H1 (cell line): ENCODE measurements around the gene TTC33. TPM values are rescaled to one million over a fixed set of nuclear protein-coding genes. Genes with fewer than 3 reads are reported as not detected.

Experiments used
- CTCF ChIA-PET: fragments of 300-600 bp; sonication (Branson Sonifier 250); formaldehyde crosslinking; loops from one replicate; lab custom pipeline; 2021; ENCODE audit not compliant: partially characterized antibody; lab: Charles Lee
- POLR2A ChIA-PET: fragments of 300-600 bp; sonication (Branson Sonifier 250); formaldehyde crosslinking; loops from one replicate; lab custom pipeline; 2021; ENCODE audit warnings: inconsistent platforms; ENCODE audit not compliant: partially characterized antibody; lab: Charles Lee
- DNase-seq, 2 experiments: peaks; one replicate each; pipeline versions ENCODE4 v3.0.0 to v3.0.0-alpha.2; 2010 to 2022; ENCODE audit warnings: low spot score in 2 of 2, low read depth in 1 of 2, mixed read lengths in 1 of 2
- FAIRE-seq: peaks from 2 replicates; lab custom pipeline; 2011; peaks lifted over from hg19 to GRCh38; lab: Jason Lieb, UNC
- H2AFZ ChIP-seq: 2 replicates; pipeline ENCODE4 v1.8.1; 2012; ENCODE audit warnings: low read length, inconsistent platforms
- H2AK5ac ChIP-seq: 2 replicates; pipeline ENCODE4 v1.6.1; 2013; ENCODE audit warnings: low read depth, low read length
- H2BK120ac ChIP-seq: replicated peaks from 2 replicates; pipeline ENCODE3; 2013; ENCODE audit warnings: low read depth, low read length, inconsistent platforms
- H2BK12ac ChIP-seq: 2 replicates; pipeline ENCODE4 v1.6.1; 2013; ENCODE audit warnings: low read depth, low read length
- H2BK15ac ChIP-seq: 2 replicates; pipeline ENCODE4 v1.6.1; 2013; ENCODE audit warnings: low read length
- H2BK20ac ChIP-seq: 2 replicates; pipeline ENCODE4 v1.6.1; 2013; ENCODE audit warnings: low read length
- H2BK5ac ChIP-seq: 2 replicates; pipeline ENCODE4 v1.6.1; 2013; ENCODE audit warnings: low read depth, low read length
- H3K14ac ChIP-seq: 2 replicates; pipeline ENCODE4 v1.6.1; 2013; ENCODE audit warnings: inconsistent platforms; ENCODE audit not compliant: insufficient read length
- H3K18ac ChIP-seq: 2 replicates; pipeline ENCODE4 v1.6.1; 2013; ENCODE audit warnings: low read length; ENCODE audit errors: extremely low read depth
- H3K23ac ChIP-seq: 2 replicates; pipeline ENCODE4 v1.6.1; 2013; ENCODE audit warnings: inconsistent platforms; ENCODE audit not compliant: insufficient read length
- H3K23me2 ChIP-seq: 2 replicates; pipeline ENCODE4 v1.6.1; 2013; ENCODE audit warnings: low read depth, low read length
- H3K27ac ChIP-seq: 2 replicates; pipeline ENCODE4 v1.6.1; 2011; ENCODE audit warnings: low read depth, low read length, inconsistent platforms
- H3K27me3 ChIP-seq, 4 experiments: replicated peaks in 1 of 4; 1 replicate in 1 of 4; 2 replicates in 3 of 4; pipeline versions ENCODE4 v1.6.1 to v1.8.1; 2011 to 2013; ENCODE audit warnings: low read length in 3 of 4, mild to moderate bottlenecking in 3 of 4, inconsistent platforms in 2 of 4, mixed read lengths in 2 of 4, moderate library complexity in 1 of 4; ENCODE audit not compliant: control insufficient read depth in 3 of 4, insufficient read depth in 3 of 4; ENCODE audit errors: extremely low read depth in 1 of 4
- H3K36me3 ChIP-seq, 4 experiments: 2 replicates each; pipeline versions ENCODE4 v1.6.1 to v1.8.1; 2011 to 2013; ENCODE audit warnings: mild to moderate bottlenecking in 4 of 4, low read length in 3 of 4, moderate library complexity in 2 of 4, control low read depth in 1 of 4, inconsistent platforms in 1 of 4; ENCODE audit not compliant: insufficient read depth in 4 of 4, control insufficient read depth in 2 of 4
- H3K4ac ChIP-seq: replicated peaks from 2 replicates; pipeline ENCODE3; 2013; ENCODE audit warnings: low read length, low read depth, mixed read lengths, inconsistent platforms; ENCODE audit not compliant: insufficient read length
- H3K4me1 ChIP-seq, 4 experiments: replicated peaks in 1 of 4; 1 replicate in 1 of 4; 2 replicates in 3 of 4; pipeline versions ENCODE4 v1.6.1 to v1.8.1; 2011 to 2013; ENCODE audit warnings: low read length in 3 of 4, inconsistent platforms in 2 of 4, mixed read lengths in 1 of 4; ENCODE audit not compliant: insufficient read depth in 4 of 4, control insufficient read depth in 3 of 4
- H3K4me2 ChIP-seq, 2 experiments: 2 replicates each; pipeline versions ENCODE4 v1.6.1 to v1.8.1; 2011 to 2013; ENCODE audit warnings: low read depth in 2 of 2, low read length in 2 of 2, control low read depth in 1 of 2, inconsistent platforms in 1 of 2, mild to moderate bottlenecking in 1 of 2; ENCODE audit not compliant: insufficient read depth in 1 of 2
- H3K4me3 ChIP-seq, 4 experiments: fragments of 200-600, 300-600 bp in 1 of 4; sonication (generic), shearing (Covaris generic), sonication (Bioruptor Twin) in 1 of 4; 2 replicates each; pipeline versions ENCODE4 v1.5.1 to v1.8.1; 2011 to 2016; ENCODE audit warnings: low read length in 4 of 4, low read depth in 3 of 4, control low read depth in 2 of 4, inconsistent platforms in 2 of 4, mild to moderate bottlenecking in 2 of 4, mixed read lengths in 1 of 4, moderate library complexity in 1 of 4; ENCODE audit not compliant: insufficient read depth in 2 of 4; ENCODE audit errors: extremely low read depth in 1 of 4
- H3K56ac ChIP-seq: replicated peaks from 2 replicates; pipeline ENCODE3; 2013; ENCODE audit warnings: low read depth, mild to moderate bottlenecking, mixed read lengths, low read length, inconsistent platforms; ENCODE audit not compliant: insufficient read length
- H3K79me1 ChIP-seq: 2 replicates; pipeline ENCODE4 v1.6.1; 2013; ENCODE audit warnings: low read depth, low read length, control low read depth
- H3K79me2 ChIP-seq, 2 experiments: 2 replicates each; pipeline versions ENCODE4 v1.6.1 to v1.8.1; 2012 to 2013; ENCODE audit warnings: low read length in 2 of 2, mild to moderate bottlenecking in 2 of 2, inconsistent platforms in 1 of 2; ENCODE audit not compliant: insufficient read depth in 2 of 2, control insufficient read depth in 1 of 2
- H3K9ac ChIP-seq, 4 experiments: replicated peaks in 1 of 4; 1 replicate in 1 of 4; 2 replicates in 3 of 4; pipeline versions ENCODE4 v1.6.1 to v1.8.1; 2011 to 2013; ENCODE audit warnings: low read depth in 3 of 4, low read length in 3 of 4, control low read depth in 2 of 4, mild to moderate bottlenecking in 2 of 4, moderate library complexity in 2 of 4, inconsistent platforms in 1 of 4; ENCODE audit errors: extremely low read depth in 1 of 4
- H3K9me3 ChIP-seq, 2 experiments: 2 replicates each; pipeline versions ENCODE4 v1.6.1 to v1.8.1; 2012 to 2013; ENCODE audit warnings: mild to moderate bottlenecking in 2 of 2, moderate library complexity in 2 of 2, control low read depth in 1 of 2, inconsistent platforms in 1 of 2, low read depth in 1 of 2, low read length in 1 of 2, mixed read lengths in 1 of 2; ENCODE audit not compliant: insufficient read depth in 2 of 2
- H4K20me1 ChIP-seq, 2 experiments: replicated peaks in 1 of 2; 2 replicates each; pipeline versions ENCODE3 to v1.8.1; 2011 to 2013; ENCODE audit warnings: inconsistent platforms in 2 of 2, low read length in 2 of 2, mild to moderate bottlenecking in 1 of 2; ENCODE audit not compliant: insufficient read depth in 2 of 2, control insufficient read depth in 1 of 2
- H4K5ac ChIP-seq: 2 replicates; pipeline ENCODE4 v1.6.1; 2013; ENCODE audit warnings: low read length, low read depth, mixed read lengths, inconsistent platforms; ENCODE audit not compliant: insufficient read length
- H4K8ac ChIP-seq: 2 replicates; pipeline ENCODE4 v1.8.0; 2013; ENCODE audit warnings: mild to moderate bottlenecking, moderate library complexity, low read length, inconsistent platforms; ENCODE audit not compliant: insufficient read depth; ENCODE audit errors: extremely low read depth
- H4K91ac ChIP-seq: replicated peaks from 2 replicates; pipeline ENCODE3; 2013; ENCODE audit warnings: low read length, mixed read lengths, inconsistent platforms; ENCODE audit not compliant: insufficient read length
- BACH1 ChIP-seq: IDR thresholded peaks from 2 replicates; pipeline ENCODE4 v1.6.1; 2012; ENCODE audit warnings: low read length, improper control_type of control experiment
- CBX5 ChIP-seq: fragments of 300-800, 300-1000 bp; sonication (generic); IDR thresholded peaks from 2 replicates; pipeline ENCODE4 v1.7.1; 2016; ENCODE audit warnings: antibody characterized with exemption, low read length, low read depth
- WGBS, 2 experiments: shearing (Covaris generic) in 1 of 2; methylation state at CpG; one replicate each; pipeline versions ENCODE4 v1.1.6 to v1.1.7; 2013 to 2015; ENCODE audit warnings: low lambda C conversion rate in 2 of 2, mixed read lengths in 2 of 2, inconsistent platforms in 1 of 2, low coverage in 1 of 2, missing lambda C conversion rate in 1 of 2; ENCODE audit not compliant: insufficient replicate concordance in 2 of 2, insufficient coverage in 1 of 2, insufficient read length in 1 of 2; ENCODE audit errors: extremely low coverage in 1 of 2, missing lambda C conversion rate in 1 of 2; 5-methylcytosine and 5-hydroxymethylcytosine counted together
- polyA plus RNA-seq, 7 experiments: library from polyadenylated mRNA; depleted of rRNA in 3 of 7; stranded (reverse) in 5 of 7; unstranded in 2 of 7; fragments of >200 nt in 5 of 7; fragments of 200-250 nt in 2 of 7; gene quantifications; 1 replicate in 5 of 7; 2 replicates in 1 of 7; 4 replicates in 1 of 7; pipeline versions ENCODE4 v1.2.1 to v1.2.3, GENCODE V29; 2011 to 2013; ENCODE audit warnings: missing spikeins in 2 of 7, mixed read lengths in 2 of 7
- total RNA-seq: library from RNA; stranded (reverse); fragmentation: NEBNext Ultra II Directional; extraction: Animal tissue kit (Norgen Biotek cat#: 25700); gene quantifications from 2 replicates; pipeline ENCODE4 v1.2.1, GENCODE V29; 2021

TTC33 gene
- total and polyA plus RNA-seq, 2 of the 8 experiments (the other 6 are each of a cell fraction or from before 2014, with no cell fraction given) = 1.2 to 12.6 TPM

DNA sequence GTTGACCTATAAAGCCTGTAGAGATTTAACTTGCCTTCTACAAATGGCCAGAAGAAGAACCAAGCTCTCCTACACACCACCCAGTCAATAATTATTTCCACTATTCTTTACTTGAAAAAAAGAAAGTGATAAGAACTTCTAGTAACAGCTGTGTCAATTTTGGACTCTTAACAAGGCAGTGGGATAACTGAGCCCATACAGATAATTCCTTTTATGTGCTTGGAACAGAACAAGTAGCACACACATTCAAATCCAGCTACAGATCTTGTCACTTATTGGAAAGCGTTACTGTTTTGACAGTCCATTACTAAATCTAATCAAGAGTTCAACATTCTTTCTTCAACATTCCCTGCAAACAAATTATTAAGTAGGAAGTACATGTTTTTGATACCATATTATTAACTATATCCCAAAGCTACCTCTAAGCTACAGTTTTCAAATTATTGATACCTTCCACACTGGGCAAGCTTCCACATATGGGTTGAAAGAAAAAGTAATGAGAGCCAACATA is 69.7 kb downstream of the TTC33 start:
- Histone ChIP-seq H3K4me2 (no peak overlapping the region), H3K9me3 (no peaks in the 10 kb centered on the region; a peak in 1 of 4 replicates), H3K79me1 (no peaks in the 10 kb centered on the region), H3K4me1 (peaks cover 0 to 10% (median 5%) of the 10 kb centered on the region in 4 experiments; a peak in 5 of 7 replicates), H2BK12ac (no peak overlapping the region), H3K9ac (no peak overlapping the region), H2BK15ac (no peak overlapping the region), H3K4me3 (no peak overlapping the region), H2BK5ac (no peak overlapping the region), H3K36me3 (no peaks in the 10 kb centered on the region), H4K5ac (no peak overlapping the region), H3K27me3 (peaks cover 16 to 25% (median 18%) of the 10 kb centered on the region in 4 experiments), H4K91ac (no peak overlapping the region), H2BK20ac (no peak overlapping the region), H3K14ac (no peak overlapping the region), H3K23me2 (peaks cover 8% of the 10 kb centered on the region; the same call in 1 of the 2 replicates), H3K4ac (no peak overlapping the region), H3K79me2 (no peaks in the 10 kb centered on the region), H2AK5ac (no peak overlapping the region), H2AFZ (no peak overlapping the region), H4K8ac (no peak overlapping the region), H3K23ac (no peak overlapping the region), H3K56ac (no peak overlapping the region), H4K20me1 (peaks cover under 1 to 3% of the 10 kb centered on the region in 2 experiments), H3K27ac (no peak overlapping the region), H3K18ac (no peak overlapping the region), H2BK120ac (no peak overlapping the region)
- ChIA-PET CTCF (interaction anchor here (0.5 to 4.6 kb wide), 13 partner anchors 12 to 1105 kb away, joined by 3 to 32 read pairs (median 4); no protein-coding TSS in a partner anchor), POLR2A (no interaction called here)
- TF ChIP-seq CBX5 = no peak
- TF ChIP-seq BACH1 = no peak
- FAIRE-seq (no peak), DNase-seq (no peak)
- WGBS, 2 experiments = 97% methylated on average over 1 of the region's 1 CpG; no CpG with 5 or more reads in 1 of the 2 experiments
